ENCODE measurements around the gene PGGT1B. TPM values are rescaled to one million over a fixed set of nuclear protein-coding genes. Genes with fewer than 3 reads are reported as not detected.

PGGT1B gene
- total and polyA plus RNA-seq, 9 of the 15 experiments (the other 6 are each of a cell fraction or from before 2014, with no cell fraction given): 5.3 to 33.7 (median 19.8) TPM

GRCh38 chr5:115282131-115282530 lies 19.5 kb upstream of the PGGT1B start (continued):
- TF ChIP-seq, protein P1, sequence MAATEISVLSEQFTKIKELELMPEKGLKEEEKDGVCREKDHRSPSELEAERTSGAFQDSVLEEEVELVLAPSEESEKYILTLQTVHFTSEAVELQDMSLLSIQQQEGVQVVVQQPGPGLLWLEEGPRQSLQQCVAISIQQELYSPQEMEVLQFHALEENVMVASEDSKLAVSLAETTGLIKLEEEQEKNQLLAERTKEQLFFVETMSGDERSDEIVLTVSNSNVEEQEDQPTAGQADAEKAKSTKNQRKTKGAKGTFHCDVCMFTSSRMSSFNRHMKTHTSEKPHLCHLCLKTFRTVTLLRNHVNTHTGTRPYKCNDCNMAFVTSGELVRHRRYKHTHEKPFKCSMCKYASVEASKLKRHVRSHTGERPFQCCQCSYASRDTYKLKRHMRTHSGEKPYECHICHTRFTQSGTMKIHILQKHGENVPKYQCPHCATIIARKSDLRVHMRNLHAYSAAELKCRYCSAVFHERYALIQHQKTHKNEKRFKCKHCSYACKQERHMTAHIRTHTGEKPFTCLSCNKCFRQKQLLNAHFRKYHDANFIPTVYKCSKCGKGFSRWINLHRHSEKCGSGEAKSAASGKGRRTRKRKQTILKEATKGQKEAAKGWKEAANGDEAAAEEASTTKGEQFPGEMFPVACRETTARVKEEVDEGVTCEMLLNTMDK (IDR thresholded peaks at IDR 0.05; ENCODE audit: borderline replicate concordance, insufficient read depth, low read depth, low read length, poor library complexity, severe bottlenecking): no peak
- no peak for TF ChIP-seq MEIS2 (IDR thresholded peaks at IDR 0.05; ENCODE audit: partially characterized antibody)
- no peak for TF ChIP-seq KAT2B (IDR thresholded peaks at IDR 0.05; ENCODE audit: low read depth, low read length)
- no peak for TF ChIP-seq FOXK1 (CRISPR knock-in tag; IDR thresholded peaks at IDR 0.05; ENCODE audit: borderline replicate concordance)
- TF ChIP-seq ESRRA (IDR thresholded peaks at IDR 0.05; ENCODE audit: borderline replicate concordance, low read depth): no peak
- TF ChIP-seq TCF7L2 (IDR thresholded peaks at IDR 0.05; ENCODE audit: low read depth, low read length): no peak
- no peak for TF ChIP-seq TRIM28 (IDR thresholded peaks at IDR 0.05)
- peak; percentile 55; the same call in 1 of the 2 replicates for TF ChIP-seq C11orf30 (IDR thresholded peaks at IDR 0.05; ENCODE audit: low read depth)
- TF ChIP-seq ZNF3 (CRISPR knock-in tag; IDR thresholded peaks at IDR 0.05): no peak
- no peak for TF ChIP-seq MXI1 (IDR thresholded peaks at IDR 0.05; ENCODE audit: low read depth, low read length)
- TF ChIP-seq GABPB1 (CRISPR knock-in tag; IDR thresholded peaks at IDR 0.05): no peak
- TF ChIP-seq NFE2L1 (tag; IDR thresholded peaks at IDR 0.05; ENCODE audit: borderline replicate concordance, low read depth): no peak
- TF ChIP-seq ZNF212 (CRISPR knock-in tag; IDR thresholded peaks at IDR 0.05): no peak
- TF ChIP-seq LCOR (CRISPR knock-in tag; IDR thresholded peaks at IDR 0.05): no peak
- TF ChIP-seq JUND (IDR thresholded peaks at IDR 0.05; ENCODE audit: borderline replicate concordance, low read depth, low read length): no peak
- TF ChIP-seq JUND (tag; IDR thresholded peaks at IDR 0.05; ENCODE audit: borderline replicate concordance, low read depth, low read length): no peak
- TF ChIP-seq NFE2 (IDR thresholded peaks at IDR 0.05; ENCODE audit: low read depth): 0 out of 2 replicates have a peak, but pooled peaks have one; percentile 6
- TF ChIP-seq ZNF165 (CRISPR knock-in tag; IDR thresholded peaks at IDR 0.05; ENCODE audit: borderline replicate concordance): no peak
- no peak for TF ChIP-seq FOS (IDR thresholded peaks at IDR 0.05; ENCODE audit: extremely low read depth, insufficient read length)
- TF ChIP-seq REST (IDR thresholded peaks at IDR 0.05; ENCODE audit: borderline replicate concordance): no peak
- TF ChIP-seq REST (CRISPR knock-in tag; IDR thresholded peaks at IDR 0.05; ENCODE audit: low read depth): no peak
